Astrocyte (in vitro differentiated cells and primary cell): ENCODE measurements around the gene PDK2. TPM values are rescaled to one million over a fixed set of nuclear protein-coding genes. Genes with fewer than 3 reads are reported as not detected.

ENCODE experiments used
- DNase-seq: peaks from one replicate; pipeline ENCODE4 v3.0.0-alpha.2; 2010; ENCODE audit warnings: low read depth
- FAIRE-seq: peaks from 2 replicates; lab custom pipeline; 2011; peaks lifted over from hg19 to GRCh38; lab: Jason Lieb, UNC
- H2AFZ ChIP-seq: 2 replicates; pipeline ENCODE4 v1.6.0; 2012; ENCODE audit warnings: low read depth, low read length, inconsistent platforms
- H3K27ac ChIP-seq: 2 replicates; pipeline ENCODE4 v1.5.1; 2011; ENCODE audit warnings: low read depth, low read length, inconsistent platforms
- H3K27me3 ChIP-seq: 2 replicates; pipeline ENCODE4 v1.6.0; 2011; ENCODE audit warnings: low read length, inconsistent platforms; ENCODE audit not compliant: insufficient read depth
- H3K36me3 ChIP-seq: 2 replicates; pipeline ENCODE4 v1.5.1; 2011; ENCODE audit warnings: low read length, inconsistent platforms; ENCODE audit not compliant: insufficient read depth
- H3K4me1 ChIP-seq: 2 replicates; pipeline ENCODE4 v1.5.1; 2011; ENCODE audit warnings: low read length, inconsistent platforms; ENCODE audit not compliant: insufficient read depth
- H3K4me2 ChIP-seq: 2 replicates; pipeline ENCODE4 v1.6.0; 2012; ENCODE audit warnings: low read length, inconsistent platforms
- H3K4me3 ChIP-seq: 2 replicates; pipeline ENCODE4 v1.5.1; 2011; ENCODE audit warnings: low read depth, mild to moderate bottlenecking, low read length, inconsistent platforms; ENCODE audit not compliant: insufficient read depth
- H3K79me2 ChIP-seq: 2 replicates; pipeline ENCODE4 v1.6.0; 2012; ENCODE audit warnings: mild to moderate bottlenecking, low read length, inconsistent platforms; ENCODE audit not compliant: insufficient read depth
- H3K9ac ChIP-seq: 2 replicates; pipeline ENCODE4 v1.6.0; 2012; ENCODE audit warnings: mild to moderate bottlenecking, low read length, inconsistent platforms
- H3K9me3 ChIP-seq: 2 replicates; pipeline ENCODE4 v1.5.1; 2012; ENCODE audit warnings: low read depth, mild to moderate bottlenecking, low read length, inconsistent platforms; ENCODE audit not compliant: insufficient read depth
- H4K20me1 ChIP-seq: 2 replicates; pipeline ENCODE4 v1.6.0; 2012; ENCODE audit warnings: low read length, inconsistent platforms; ENCODE audit not compliant: insufficient read depth
- H3K27ac Mint-ChIP-seq: one replicate; pipeline ENCODE4 v1.8.0; 2021; ENCODE audit warnings: mild to moderate bottlenecking, mixed read lengths; ENCODE audit not compliant: unreplicated experiment
- H3K27me3 Mint-ChIP-seq: one replicate; pipeline ENCODE4 v1.8.0; 2021; ENCODE audit warnings: low read depth, mixed read lengths; ENCODE audit not compliant: unreplicated experiment
- H3K36me3 Mint-ChIP-seq: one replicate; pipeline ENCODE4 v1.8.0; 2021; ENCODE audit warnings: low read depth, mixed read lengths; ENCODE audit not compliant: unreplicated experiment
- H3K4me1 Mint-ChIP-seq: one replicate; pipeline ENCODE4 v1.8.0; 2021; ENCODE audit warnings: low read depth, mixed read lengths; ENCODE audit not compliant: unreplicated experiment
- H3K4me3 Mint-ChIP-seq: one replicate; pipeline ENCODE4 v1.8.0; 2021; ENCODE audit warnings: mild to moderate bottlenecking, moderate library complexity, mixed read lengths; ENCODE audit not compliant: unreplicated experiment
- H3K9me3 Mint-ChIP-seq: one replicate; pipeline ENCODE4 v1.8.0; 2021; ENCODE audit warnings: mild to moderate bottlenecking, mixed read lengths; ENCODE audit not compliant: unreplicated experiment
- EZH2 ChIP-seq: IDR thresholded peaks from 2 replicates; pipeline ENCODE4 v1.6.1; 2012; ENCODE audit warnings: mild to moderate bottlenecking, low read length, inconsistent platforms; ENCODE audit not compliant: insufficient read depth
- total RNA-seq: library from RNA; stranded (reverse); gene quantifications from 2 replicates; pipeline ENCODE4 v1.2.1, GENCODE V29; 2021
- TF ChIP-seq, protein P1 (sequence below): IDR thresholded peaks from 2 replicates; pipeline ENCODE4 v1.5.1; 2011; ENCODE audit warnings: low read depth, mild to moderate bottlenecking, inconsistent platforms, low read length, moderate library complexity; ENCODE audit not compliant: insufficient read depth

PDK2 gene
- total RNA-seq, 1 donor from 2014 or later = 25.8 TPM

DNA sequence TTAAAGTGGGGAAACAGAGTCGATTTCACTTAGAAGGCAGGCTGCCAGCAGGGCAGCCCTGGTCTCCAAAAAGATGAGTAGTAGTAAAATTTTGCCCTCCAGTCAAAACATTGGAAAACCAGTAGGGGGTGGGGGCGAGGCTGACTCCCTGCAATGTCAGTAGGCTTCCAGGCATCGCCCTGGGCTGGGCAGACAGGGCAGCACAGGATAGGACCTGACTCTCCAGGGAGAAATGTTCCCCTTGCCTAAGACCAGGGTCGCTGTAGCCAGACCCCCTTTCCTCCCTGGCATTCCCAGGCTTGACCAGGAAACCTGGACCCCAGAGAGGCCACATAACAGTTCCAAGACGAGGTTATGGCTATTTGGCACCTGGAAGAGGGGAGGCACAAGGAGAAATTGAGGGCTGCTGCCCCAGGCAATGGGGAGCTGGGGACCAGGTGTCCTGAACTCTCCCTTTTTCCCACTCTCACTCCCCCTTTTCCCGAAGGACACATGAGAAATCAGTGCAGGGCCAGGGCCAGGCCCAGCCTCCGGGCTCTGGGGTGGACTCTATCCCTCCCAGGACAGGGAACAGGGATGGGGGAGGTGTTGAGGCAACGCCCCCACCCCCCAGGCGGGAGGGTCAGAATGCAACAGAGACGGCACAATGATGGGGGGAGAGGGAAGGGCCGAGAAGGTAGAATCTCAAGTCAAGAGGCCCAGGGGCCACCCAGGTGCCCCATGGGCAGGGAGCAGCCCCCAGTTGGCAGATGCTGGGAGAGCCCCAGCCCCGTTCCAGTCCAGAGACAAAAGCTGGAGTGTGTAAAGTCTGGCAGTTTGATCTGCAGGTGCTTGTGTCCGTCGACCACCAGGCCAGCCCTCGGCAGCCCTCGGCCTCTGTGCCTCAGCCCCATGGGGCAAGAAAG is 39.3 kb downstream of the PDK2 start:
- H3K27me3 Mint-ChIP-seq = no peaks in the 10 kb centered on the region
- H3K36me3 Mint-ChIP-seq = peaks cover 24% of the 10 kb centered on the region
- H3K79me2 ChIP-seq = peaks cover 21% of the 10 kb centered on the region
- no peak for FAIRE-seq
- no peak for DNase-seq
- no peaks in the 10 kb centered on the region for H3K27me3 ChIP-seq
- peaks cover 68% of the 10 kb centered on the region for H4K20me1 ChIP-seq
- H3K9me3 ChIP-seq = no peaks in the 10 kb centered on the region
- no peak overlapping the region for H3K27ac ChIP-seq
- no peak overlapping the region for H3K27ac Mint-ChIP-seq
- H3K4me2 ChIP-seq = no peak overlapping the region
- TF ChIP-seq, protein P1, sequence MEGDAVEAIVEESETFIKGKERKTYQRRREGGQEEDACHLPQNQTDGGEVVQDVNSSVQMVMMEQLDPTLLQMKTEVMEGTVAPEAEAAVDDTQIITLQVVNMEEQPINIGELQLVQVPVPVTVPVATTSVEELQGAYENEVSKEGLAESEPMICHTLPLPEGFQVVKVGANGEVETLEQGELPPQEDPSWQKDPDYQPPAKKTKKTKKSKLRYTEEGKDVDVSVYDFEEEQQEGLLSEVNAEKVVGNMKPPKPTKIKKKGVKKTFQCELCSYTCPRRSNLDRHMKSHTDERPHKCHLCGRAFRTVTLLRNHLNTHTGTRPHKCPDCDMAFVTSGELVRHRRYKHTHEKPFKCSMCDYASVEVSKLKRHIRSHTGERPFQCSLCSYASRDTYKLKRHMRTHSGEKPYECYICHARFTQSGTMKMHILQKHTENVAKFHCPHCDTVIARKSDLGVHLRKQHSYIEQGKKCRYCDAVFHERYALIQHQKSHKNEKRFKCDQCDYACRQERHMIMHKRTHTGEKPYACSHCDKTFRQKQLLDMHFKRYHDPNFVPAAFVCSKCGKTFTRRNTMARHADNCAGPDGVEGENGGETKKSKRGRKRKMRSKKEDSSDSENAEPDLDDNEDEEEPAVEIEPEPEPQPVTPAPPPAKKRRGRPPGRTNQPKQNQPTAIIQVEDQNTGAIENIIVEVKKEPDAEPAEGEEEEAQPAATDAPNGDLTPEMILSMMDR = no peak
- no peak for TF ChIP-seq EZH2
- peaks cover 25% of the 10 kb centered on the region for H3K36me3 ChIP-seq
- H3K4me3 Mint-ChIP-seq = no peak overlapping the region
- no peak overlapping the region for H2AFZ ChIP-seq
- H3K9me3 Mint-ChIP-seq = no peaks in the 10 kb centered on the region
- H3K9ac ChIP-seq = no peak overlapping the region
- H3K4me1 ChIP-seq = peaks cover 10% of the 10 kb centered on the region
- H3K4me3 ChIP-seq = no peak overlapping the region
- peaks cover 16% of the 10 kb centered on the region for H3K4me1 Mint-ChIP-seq

DNA sequence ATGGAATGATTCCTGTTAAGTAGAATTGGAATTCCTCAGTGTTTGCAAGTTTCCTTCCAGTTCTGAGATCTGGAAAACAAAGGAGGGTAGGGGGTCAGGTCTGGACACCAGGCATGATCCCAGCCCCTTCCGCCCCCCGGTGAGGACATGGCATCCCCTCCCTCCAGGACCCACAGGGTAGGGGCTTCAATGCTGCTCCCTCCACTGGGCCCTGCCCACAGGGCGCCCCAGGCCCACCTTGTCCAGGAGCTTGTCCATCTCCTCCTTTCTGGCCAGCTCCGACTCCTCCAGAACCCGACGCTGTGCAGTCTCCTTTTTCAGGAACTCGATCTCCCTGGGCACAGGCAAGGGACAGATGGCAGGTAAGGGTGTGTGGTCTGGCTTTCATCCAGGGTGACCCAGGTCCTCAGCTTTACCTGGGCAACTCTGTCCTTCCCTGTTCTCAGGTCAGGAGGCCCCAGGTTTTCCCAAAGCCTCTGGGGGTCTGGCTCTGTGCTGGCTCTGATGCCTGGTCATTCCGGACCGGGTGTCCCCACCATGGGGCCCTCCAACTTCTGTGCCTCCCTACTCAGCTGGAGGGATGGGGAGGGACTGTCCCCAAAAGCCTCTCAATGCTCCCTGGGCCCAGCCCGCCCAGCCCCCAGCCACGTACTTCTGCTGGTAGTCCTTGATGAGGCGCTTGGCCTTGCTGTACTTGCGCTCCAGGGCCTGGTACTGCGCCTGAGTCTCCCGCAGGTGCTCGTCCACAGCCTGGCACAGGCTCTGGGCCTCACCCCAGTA is 40.4 kb downstream of the PDK2 start:
- Mint-ChIP-seq H3K4me1 (peaks cover 16% of the 10 kb centered on the region), H3K4me3 (no peak overlapping the region), H3K27me3 (no peaks in the 10 kb centered on the region), H3K27ac (no peak overlapping the region), H3K36me3 (peaks cover 33% of the 10 kb centered on the region), H3K9me3 (no peaks in the 10 kb centered on the region)
- no peak overlapping the region for H3K4me2 ChIP-seq
- H3K27ac ChIP-seq = no peak overlapping the region
- H3K4me3 ChIP-seq = no peak overlapping the region
- H3K36me3 ChIP-seq = peaks cover 29% of the 10 kb centered on the region
- no peak overlapping the region for H3K9ac ChIP-seq
- no peaks in the 10 kb centered on the region for H3K9me3 ChIP-seq
- no peak for DNase-seq
- H3K79me2 ChIP-seq = peaks cover 24% of the 10 kb centered on the region
- no peak for FAIRE-seq
- peaks cover 15% of the 10 kb centered on the region for H3K4me1 ChIP-seq
- H4K20me1 ChIP-seq = peaks cover 79% of the 10 kb centered on the region
- TF ChIP-seq, protein P1 = no peak
- no peak for TF ChIP-seq EZH2
- no peak overlapping the region for H2AFZ ChIP-seq
- no peaks in the 10 kb centered on the region for H3K27me3 ChIP-seq
